ENCODE measurements around the gene PTPN7.
"Not testable (repeated sequence)": the region's sequence is repeated elsewhere in the genome, so short reads cannot be mapped to it uniquely, and the experiment has no call there.

The PTPN7 gene

GRCh38 chr1:202189918-202190715 is 29.7 kb upstream of the PTPN7 start:
- DNase-seq (ENCODE audit: low read depth) = no peak

- peak; percentile 74 for DNase-seq (ENCODE audit: low read depth)
Measured at GRCh38 chr1:202189001-202189790, 28.8 kb upstream of the PTPN7 start.

- DNase-seq (ENCODE audit: low read depth) = no peak
Measured at GRCh38 chr1:202187697-202188407, 27.4 kb upstream of the PTPN7 start.

DNA sequence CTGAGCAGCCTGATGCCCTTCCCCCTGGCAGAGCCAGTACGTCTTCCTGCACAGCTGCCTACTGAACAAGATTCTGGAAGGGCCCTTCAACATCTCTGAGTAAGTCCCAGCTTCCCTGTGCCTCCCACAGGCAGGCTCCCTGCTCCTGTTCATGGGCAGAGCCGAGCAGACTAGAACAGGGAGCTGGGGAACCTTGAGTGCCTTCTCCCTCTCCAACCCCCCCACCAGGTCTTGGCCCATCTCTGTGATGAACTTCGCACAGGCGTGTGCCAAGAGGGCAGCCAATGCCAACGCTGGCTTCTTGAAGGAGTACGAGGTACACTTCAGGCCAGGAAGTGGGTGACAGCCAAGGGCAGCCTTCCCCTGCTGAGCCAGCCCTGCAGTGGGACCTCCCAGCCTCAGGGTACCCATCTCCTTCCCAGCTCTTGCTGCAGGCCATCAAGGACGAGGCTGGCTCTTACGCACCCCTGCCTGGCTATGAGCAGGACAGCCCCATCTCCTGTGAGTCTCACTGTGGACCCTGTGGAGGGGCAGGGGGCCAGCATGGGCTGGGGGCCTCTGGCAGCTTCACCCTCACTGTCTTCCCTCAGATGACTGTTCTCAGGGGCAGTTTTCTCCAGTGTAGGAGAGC is 26.8 kb upstream of the PTPN7 start:
- no peak for DNase-seq (ENCODE audit: low read depth)

DNA sequence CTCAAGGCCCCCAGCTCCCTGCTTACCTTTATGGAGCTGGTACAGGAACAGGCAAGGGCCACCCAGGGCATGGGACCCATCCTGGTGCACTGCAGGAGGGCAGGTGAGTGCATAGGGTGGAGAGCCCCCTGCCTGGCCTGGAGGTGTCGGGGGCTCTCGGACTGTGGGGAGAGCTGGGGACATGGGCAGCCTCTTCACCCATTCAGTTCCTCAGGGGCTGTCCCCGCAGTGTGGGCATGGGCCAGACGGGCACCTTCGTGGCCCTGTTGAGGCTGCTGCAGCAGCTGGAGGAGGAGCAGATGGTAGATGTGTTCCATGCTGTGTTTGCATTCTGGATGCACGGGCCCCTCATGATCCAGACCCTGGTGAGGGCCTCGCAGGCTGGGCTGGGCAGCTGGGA is 25.9 kb upstream of the PTPN7 start:
- no peak for DNase-seq (ENCODE audit: low read depth)

GRCh38 chr1:202184750-202185460 is 24.5 kb upstream of the PTPN7 start:
- DNase-seq (ENCODE audit: low read depth) = peak; percentile 40

DNA sequence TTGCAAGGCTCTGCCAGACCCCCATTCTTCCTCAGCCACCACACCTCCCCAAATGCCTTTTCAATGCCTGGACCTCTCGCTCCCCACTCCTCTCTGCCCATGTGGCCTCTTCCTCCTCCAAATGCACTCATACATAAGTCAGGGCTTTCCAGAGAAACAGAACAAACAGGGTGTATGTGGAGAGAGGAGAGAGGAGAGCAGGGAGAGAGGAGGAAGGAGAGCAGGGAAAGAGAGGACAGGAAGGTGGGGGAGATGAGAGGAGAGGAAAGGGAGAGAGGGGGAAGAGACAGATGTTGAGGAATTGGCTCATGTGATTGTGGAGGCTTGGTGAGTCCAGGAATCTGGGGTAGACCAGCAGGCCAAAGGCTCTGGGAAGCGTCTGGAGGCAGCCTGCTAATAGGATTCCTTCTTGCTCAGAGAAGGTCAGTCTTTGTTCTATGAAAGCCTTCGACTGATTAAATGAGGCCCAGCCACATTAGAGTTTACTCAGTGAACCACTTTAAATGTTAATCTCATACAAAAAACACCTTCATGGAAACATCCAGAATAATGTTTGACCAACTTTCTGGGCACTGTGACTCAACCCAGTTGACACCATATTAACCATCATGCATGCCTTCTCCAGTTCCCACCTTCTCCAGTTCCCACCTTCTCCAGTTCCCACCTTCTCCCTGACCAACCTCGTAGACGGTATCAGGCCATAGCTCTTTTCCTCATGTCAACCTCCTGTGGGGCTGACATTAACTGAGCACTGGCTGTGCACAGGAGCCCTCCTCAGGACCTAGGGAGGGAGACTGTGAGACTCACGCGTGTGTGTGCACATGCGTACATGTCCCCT is 21.9 kb upstream of the PTPN7 start:
- DNase-seq (ENCODE audit: low read depth) = no peak

DNA sequence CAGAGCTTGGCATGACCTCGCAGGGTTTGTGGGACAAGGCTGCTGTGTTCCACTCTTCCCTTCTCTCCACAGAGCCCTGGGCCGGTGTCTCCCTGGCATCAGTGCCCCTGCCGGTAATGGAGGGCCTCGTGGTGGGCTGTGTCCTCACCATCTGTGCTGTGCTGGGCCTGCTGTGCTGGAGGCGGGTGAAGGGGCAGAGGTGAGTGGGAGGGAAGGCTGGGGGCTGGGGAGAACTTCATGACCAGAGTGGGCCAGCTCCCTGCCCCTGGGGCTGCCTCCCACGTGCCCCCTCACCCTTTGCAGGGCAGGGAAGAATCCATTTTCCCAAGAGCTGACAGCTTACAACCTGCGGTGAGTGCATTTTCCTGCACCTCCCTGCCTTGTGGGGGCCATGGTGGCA is 21.2 kb upstream of the PTPN7 start:
- no peak for DNase-seq (ENCODE audit: low read depth)

- DNase-seq (ENCODE audit: low read depth) = not testable (repeated sequence)
Measured at GRCh38 chr1:202180751-202181139, 20.3 kb upstream of the PTPN7 start.

DNA sequence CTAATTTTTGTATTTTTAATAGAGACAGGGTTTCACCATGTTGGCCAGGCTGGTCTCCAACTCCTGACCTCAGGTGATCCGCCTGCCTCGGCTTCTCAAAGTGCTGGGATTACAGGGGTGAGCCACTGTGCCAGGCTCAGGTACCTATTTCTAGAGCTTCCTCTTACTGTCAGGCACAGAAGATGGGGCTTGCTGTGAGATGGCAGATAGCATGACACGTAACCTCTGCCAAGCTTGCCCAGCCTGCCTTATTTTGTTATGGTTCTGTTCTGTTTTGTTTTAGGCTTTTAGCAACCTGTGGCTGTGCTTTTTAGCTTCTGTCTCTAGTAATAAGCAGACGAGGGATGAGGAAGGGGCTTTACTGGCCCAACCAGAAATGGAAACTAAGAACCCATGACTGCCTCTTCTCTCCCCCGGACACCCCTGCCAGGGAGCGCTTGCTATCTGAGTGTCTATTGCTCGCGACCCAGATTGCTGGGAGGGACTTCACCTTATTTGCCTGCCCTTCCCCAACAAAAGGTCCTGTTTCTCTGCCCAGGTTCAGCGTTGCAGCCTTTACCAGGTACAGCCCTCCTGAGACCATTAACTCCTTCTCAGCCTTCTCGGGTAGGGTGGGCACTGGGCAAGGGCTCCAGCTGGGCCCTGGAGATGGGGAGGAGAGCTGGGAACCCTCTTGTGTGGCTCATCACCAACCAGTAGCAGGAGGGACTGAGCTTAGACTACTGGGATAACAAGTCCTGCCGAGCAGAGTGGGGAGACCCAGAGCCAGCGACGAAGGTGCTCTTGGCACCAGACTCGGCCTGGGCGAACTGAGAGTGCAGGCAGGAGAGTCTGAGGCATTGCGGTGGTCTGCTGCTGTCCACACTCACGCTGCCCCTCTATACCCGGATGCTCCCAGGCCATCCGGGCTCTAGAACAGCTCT is 19.7 kb upstream of the PTPN7 start:
- DNase-seq (ENCODE audit: low read depth) = no peak

DNA sequence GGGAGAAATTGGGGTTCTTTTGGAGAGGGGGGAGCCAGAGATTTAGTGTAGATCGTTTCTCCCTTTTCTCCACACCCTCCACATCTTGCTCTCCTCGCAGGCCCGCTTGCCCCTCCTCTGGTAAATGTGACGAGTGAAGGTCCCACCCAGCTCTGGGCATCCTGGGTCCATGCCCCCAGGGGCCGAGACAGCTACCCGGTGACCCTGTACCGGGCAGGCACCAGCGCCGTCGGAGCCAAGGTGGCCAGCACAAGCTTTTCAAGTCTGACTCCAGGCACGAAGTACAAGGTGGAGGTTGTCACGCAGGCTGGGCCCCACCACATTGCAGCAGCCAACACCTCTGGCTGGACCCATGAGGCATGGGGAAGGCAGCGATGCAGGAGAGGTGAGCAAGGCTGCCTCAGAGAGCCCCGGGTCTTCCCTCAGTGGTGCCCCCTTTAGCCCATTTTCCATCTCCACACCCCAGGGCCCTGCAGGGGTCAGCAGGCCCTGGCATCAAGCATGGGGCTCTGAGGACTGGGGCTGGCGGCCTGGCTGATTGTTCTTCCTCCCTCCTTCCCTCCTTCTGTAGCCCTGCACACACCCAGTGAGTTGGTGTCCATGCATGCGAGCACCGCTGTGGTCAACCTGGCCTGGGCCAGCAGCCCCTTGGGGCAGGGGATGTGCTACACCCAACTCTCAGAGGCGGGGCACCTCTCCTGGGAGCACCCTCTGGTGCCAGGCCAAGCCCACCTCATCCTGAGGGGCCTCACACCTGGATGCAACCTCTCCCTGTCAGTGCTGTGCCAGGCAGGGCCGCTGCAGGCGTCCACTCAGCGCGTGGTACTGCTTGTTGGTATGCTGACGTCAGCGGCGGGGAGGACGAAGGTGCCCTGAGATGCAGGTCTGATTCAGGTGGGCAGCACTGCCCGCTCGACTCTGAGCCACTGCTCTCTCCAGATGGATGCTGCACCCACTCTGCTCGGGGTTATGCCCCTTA is 16.8 kb upstream of the PTPN7 start:
- DNase-seq (ENCODE audit: low read depth) = no peak

DNA sequence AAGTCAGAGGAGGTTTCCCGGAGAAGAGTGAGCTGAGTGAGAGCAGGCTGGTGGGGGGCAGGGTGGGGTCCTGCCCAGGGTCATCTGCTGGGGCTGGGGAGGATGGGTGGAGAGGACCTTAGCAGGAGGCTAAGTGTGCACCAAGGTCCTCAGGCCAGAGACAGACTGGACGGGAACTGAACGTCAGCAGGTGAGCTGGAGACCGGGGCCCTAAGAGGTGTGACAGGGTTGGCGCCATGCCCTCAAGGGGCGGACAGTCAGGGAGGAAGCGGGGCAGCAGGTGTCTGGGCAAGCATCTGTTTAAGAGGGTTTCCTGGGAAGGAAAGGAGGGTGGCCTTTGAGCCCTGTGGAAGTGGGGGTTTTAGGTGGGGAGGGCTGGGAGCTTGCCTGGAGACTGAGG is 13.6 kb upstream of the PTPN7 start:
- DNase-seq (ENCODE audit: low read depth) = no peak

GRCh38 chr1:202172015-202172355 is 11.6 kb upstream of the PTPN7 start:
- no peak for DNase-seq (ENCODE audit: low read depth)

GRCh38 chr1:202171292-202172014 is 11.1 kb upstream of the PTPN7 start:
- no peak for DNase-seq (ENCODE audit: low read depth)

GRCh38 chr1:202170726-202171125 is 10.3 kb upstream of the PTPN7 start:
- no peak for DNase-seq (ENCODE audit: low read depth)

DNA sequence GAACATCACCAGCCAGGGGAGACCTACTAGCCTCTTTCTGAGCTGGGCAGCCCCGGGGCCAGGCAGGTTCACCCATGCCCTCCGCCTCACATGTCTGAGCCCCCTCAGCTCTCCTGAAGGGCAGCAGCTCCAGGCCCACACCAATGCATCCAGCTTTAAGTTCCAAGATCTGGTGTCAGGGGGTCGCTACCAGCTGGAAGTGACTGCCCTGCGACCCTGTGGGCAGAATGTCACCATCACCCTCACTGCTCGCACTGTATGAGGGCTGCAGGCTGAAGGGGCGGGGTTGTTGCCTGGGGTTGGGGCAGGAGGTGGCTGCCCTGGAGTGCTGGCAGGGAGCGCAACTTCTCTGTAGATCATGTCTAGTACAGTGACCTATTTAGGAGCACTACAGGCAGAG is 8.5 kb upstream of the PTPN7 start:
- no peak for DNase-seq (ENCODE audit: low read depth)

DNA sequence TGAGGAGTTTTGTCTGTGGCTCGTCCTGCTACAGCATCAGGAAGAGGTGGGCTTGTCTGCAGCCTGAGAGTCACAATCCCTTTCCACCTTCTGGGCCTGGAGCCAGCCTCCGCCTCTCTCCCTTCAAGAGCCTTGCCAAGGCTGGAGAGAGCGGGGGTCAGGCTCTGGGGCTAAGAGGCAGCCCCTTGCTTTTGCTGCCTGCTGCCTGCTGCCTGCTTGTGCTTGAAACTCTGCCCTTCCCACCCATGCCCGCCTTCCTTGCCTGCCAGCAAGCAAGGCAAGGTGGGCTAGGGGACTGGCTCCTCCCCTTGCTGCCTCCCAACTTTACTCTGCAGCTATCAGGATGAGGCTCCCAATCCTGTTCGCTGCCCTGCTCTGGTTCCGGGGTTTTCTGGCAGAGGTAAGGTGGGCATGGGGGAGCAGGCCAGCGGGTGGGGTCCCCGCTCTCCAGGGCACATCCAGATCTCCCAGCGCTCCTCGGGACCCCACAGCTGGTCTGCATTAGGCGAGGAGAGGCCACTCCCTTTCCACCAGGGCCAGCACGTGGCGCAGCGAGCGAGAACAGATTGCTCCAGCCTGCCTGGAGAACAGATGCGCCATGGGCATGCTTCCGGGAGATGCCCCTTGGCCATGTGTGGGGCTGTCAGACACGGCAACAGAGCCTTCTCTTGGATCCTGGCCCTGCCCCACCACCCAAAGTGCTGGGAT is 7.5 kb upstream of the PTPN7 start:
- DNase-seq (ENCODE audit: low read depth) = no peak
